DOHH2 (cell line): Measurements from ENCODE around the gene COL27A1.

Experiments used
- EZH2phosphoT487 ChIP-seq: fragments of 200-600 bp; sonication (generic); IDR thresholded peaks from 2 replicates; pipeline ENCODE4 v1.6.1; 2017; ENCODE audit warnings: borderline replicate concordance, mild to moderate bottlenecking, antibody characterized with exemption, low read length, moderate library complexity, mixed read lengths
- TF ChIP-seq, protein P1 (sequence below): fragments of 200-600 bp; sonication (generic); IDR thresholded peaks from one replicate; pipeline ENCODE4 v1.5.1; 2014; ENCODE audit warnings: antibody characterized with exemption, mild to moderate bottlenecking, low read depth, low read length; ENCODE audit not compliant: poor library complexity, severe bottlenecking

DNA sequence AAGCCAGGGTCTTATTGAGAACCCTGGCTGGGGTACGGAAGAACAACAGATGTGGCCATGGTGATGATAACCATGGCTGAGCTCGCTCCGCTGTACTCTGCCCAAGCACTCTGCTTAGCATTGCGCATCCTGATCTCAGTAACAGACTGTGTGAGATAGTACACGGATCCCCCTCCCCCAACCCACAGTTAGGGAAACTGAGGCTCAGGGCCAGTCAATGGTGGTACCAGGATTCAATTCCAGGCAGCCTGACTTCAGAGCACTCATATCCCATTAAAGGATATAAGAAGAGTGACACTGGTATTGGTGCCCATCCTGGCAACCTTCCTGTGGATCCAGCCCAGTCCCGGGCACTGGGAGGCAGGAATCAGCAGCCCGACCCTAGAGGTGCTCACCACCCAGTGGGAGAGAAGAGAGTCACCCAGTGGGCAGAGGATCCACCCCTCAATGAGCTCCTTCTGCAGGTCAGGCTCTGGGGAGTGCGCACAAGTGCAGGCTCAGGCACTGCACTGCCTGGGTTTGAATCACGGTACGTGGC, 29.8 kb upstream of the COL27A1 start:
- TF ChIP-seq, protein P1, sequence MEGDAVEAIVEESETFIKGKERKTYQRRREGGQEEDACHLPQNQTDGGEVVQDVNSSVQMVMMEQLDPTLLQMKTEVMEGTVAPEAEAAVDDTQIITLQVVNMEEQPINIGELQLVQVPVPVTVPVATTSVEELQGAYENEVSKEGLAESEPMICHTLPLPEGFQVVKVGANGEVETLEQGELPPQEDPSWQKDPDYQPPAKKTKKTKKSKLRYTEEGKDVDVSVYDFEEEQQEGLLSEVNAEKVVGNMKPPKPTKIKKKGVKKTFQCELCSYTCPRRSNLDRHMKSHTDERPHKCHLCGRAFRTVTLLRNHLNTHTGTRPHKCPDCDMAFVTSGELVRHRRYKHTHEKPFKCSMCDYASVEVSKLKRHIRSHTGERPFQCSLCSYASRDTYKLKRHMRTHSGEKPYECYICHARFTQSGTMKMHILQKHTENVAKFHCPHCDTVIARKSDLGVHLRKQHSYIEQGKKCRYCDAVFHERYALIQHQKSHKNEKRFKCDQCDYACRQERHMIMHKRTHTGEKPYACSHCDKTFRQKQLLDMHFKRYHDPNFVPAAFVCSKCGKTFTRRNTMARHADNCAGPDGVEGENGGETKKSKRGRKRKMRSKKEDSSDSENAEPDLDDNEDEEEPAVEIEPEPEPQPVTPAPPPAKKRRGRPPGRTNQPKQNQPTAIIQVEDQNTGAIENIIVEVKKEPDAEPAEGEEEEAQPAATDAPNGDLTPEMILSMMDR: no peak
- TF ChIP-seq EZH2phosphoT487: no peak
